ENCODE measurements around the gene ATP10A. TPM values are rescaled to one million over a fixed set of nuclear protein-coding genes. Genes with fewer than 3 reads are reported as not detected.

ATP10A gene
- total and polyA plus RNA-seq, 9 of the 15 experiments (the other 6 are each of a cell fraction or from before 2014, with no cell fraction given), result 0.09 TPM; not detected in 8

DNA sequence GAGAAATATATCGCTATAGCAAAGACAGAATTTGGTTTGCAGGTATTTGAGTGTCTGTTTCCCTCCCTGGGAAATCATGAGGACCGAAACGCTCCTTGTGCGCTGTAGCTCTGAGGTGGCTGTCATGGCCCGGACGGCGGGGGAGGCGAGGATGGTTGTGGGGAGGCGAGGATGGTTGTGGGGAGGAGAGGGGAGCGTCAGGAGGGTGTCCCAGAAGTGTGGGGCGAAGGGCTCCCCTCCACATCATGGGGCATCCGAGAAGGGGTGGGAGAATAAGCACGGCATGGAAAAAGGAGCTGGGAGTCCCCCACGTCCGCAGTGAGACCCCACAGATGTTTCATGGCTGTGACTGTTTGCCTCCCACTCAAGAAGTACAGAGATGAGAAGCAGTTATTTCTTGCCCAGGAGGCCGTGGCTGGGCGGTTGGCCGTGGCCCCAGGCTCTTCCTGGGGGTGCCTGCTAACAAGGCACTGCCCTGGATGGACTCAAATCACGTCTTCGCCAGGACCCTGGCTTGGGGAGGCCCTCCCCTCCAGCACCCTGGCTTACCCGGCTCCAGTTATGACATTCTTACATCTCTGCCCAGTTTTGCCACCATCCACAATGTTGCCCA is 947 bp upstream of the ATP10A start:
- no peak for FAIRE-seq
- Histone ChIP-seq H3K4me2 (ENCODE audit: insufficient read depth, low read length) (no peak overlapping the region), H3K9me3 (replicated peaks; ENCODE audit: control insufficient read depth, insufficient read depth, low read depth, low read length) (no peaks in the 10 kb centered on the region), H3K4me1 (replicated peaks in 1 of 2; ENCODE audit: control insufficient read depth in 2 of 2, insufficient read depth in 2 of 2, low read length in 2 of 2) (peaks cover 0 to 12% of the 10 kb centered on the region in 2 experiments; a peak in 1 of 5 replicates), H3K36me3 (ENCODE audit: control insufficient read depth, insufficient read depth, low read length) (no peaks in the 10 kb centered on the region), H3K27ac (ENCODE audit: extremely low read depth, low read depth, low read length) (no peak overlapping the region), H3K79me2 (ENCODE audit: control insufficient read depth, insufficient read depth, low read length) (no peaks in the 10 kb centered on the region), H3K9ac (ENCODE audit: insufficient read depth in 1 of 2, low read depth in 2 of 2, low read length in 2 of 2) (no peak overlapping the region), H2AFZ (ENCODE audit: low read depth, low read length) (no peak overlapping the region), H4K20me1 (replicated peaks; ENCODE audit: control insufficient read depth, insufficient read depth, low read length) (no peaks in the 10 kb centered on the region), H3K27me3 (ENCODE audit: control insufficient read depth in 2 of 2, insufficient read depth in 2 of 2, low read length in 2 of 2) (peaks cover 3 to 44% of the 10 kb centered on the region in 2 experiments; a peak in 3 of 5 replicates), H3K4me3 (no peak overlapping the region), H3K9me1 (ENCODE audit: control insufficient read depth, insufficient read depth, low read length) (no peaks in the 10 kb centered on the region)
- intact Hi-C loops (cut with micrococcal nuclease), result loop anchor here (5.0 kb wide), 1 partner anchor 293 kb away; no protein-coding TSS in a partner anchor
- CTCF ChIA-PET (ENCODE audit: low intra/inter-chr PET ratio), result no interaction called here
- under 1% methylated on average over 16 of the region's 21 CpGs for WGBS (ENCODE audit: insufficient coverage, low coverage, missing lambda C conversion rate)
- ATAC-seq, result no peak
- no peak for DNase-seq (ENCODE audit: extremely low read depth in 1 of 4, low spot score in 3 of 4)
- TF ChIP-seq SNIP1 (IDR thresholded peaks at IDR 0.05; ENCODE audit: low read depth), result no peak
- no peak for TF ChIP-seq DPF2 (IDR thresholded peaks at IDR 0.05)
- no peak for TF ChIP-seq CBX1 (IDR thresholded peaks at IDR 0.05; ENCODE audit: low read depth)
- TF ChIP-seq CBX2 (IDR thresholded peaks at IDR 0.05; ENCODE audit: insufficient read depth, low read length, poor library complexity, severe bottlenecking), result no peak
- no peak for TF ChIP-seq FOXJ3 (CRISPR knock-in tag; IDR thresholded peaks at IDR 0.05)
- TF ChIP-seq ZNF253 (CRISPR knock-in tag; conservative IDR thresholded peaks at IDR 0.05), result no peak
- in situ Hi-C loops (cut with MboI), result no loop called here
- BruUV-seq (replicated peaks), result no TSS peak
- POLR2A ChIA-PET, result interaction anchor here (0.6 kb wide), 1 partner anchor 211 kb away, joined by 3 read pairs; no protein-coding TSS in a partner anchor
